ENCODE results near the gene SRA1. TPM values are rescaled to one million over a fixed set of nuclear protein-coding genes. Genes with fewer than 3 reads are reported as not detected.

The SRA1 gene
- total RNA-seq, 3 donors from 2014 or later (not counting 1 experiment from before 2014, with no cell fraction given): 42.2 to 66.4 (median 59.4) TPM

DNA sequence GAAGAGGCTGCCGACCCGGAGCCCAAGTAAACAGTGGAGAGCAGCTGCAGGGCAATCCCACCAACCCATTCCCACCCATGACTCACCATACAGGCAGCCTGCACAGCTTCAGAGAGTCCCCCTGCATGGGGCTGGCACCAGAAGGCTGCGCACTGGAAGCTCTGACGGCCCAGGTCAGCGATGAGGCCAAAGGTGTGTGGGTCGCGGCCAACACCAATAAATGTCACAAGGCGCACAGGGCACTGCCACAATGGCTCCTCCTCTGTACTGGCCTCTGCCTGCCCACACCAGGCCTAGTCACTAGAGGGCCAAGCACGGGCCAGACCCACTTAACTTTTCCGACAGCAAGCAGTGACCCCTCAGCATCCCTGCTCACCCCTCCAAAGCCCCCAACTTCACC lies 3.0 kb upstream of the SRA1 start:
- peaks cover 47 to 50% of the 10 kb centered on the region in 2 donors for H3K4me1 Mint-ChIP-seq
- H3K4me3 ChIP-seq (ENCODE audit: low read length): no peak overlapping the region
- peak in 1 of 2 donors; percentile 2 for DNase-seq
- WGBS (ENCODE audit: insufficient coverage): 97% methylated on average over 10 of the region's 10 CpGs
- H3K27ac Mint-ChIP-seq: peak overlapping the region in 1 of 2 donors; percentile 33
- H3K36me3 Mint-ChIP-seq: no peaks in the 10 kb centered on the region
- no peak overlapping the region for H3K4me3 Mint-ChIP-seq
- intact Hi-C loops (cut with micrococcal nuclease): no loop called here
- H3K27me3 Mint-ChIP-seq (ENCODE audit: low read depth in 2 of 2): no peaks in the 10 kb centered on the region
- no peaks in the 10 kb centered on the region for H3K9me3 ChIP-seq (ENCODE audit: control insufficient read depth, insufficient read depth, low read length)
- peaks cover 37% of the 10 kb centered on the region for H3K4me1 ChIP-seq (ENCODE audit: control insufficient read depth, insufficient read depth, low read length)
- H3K27ac ChIP-seq (ENCODE audit: low read length): no peak overlapping the region
- no peak for ATAC-seq
- TF ChIP-seq, protein P1, sequence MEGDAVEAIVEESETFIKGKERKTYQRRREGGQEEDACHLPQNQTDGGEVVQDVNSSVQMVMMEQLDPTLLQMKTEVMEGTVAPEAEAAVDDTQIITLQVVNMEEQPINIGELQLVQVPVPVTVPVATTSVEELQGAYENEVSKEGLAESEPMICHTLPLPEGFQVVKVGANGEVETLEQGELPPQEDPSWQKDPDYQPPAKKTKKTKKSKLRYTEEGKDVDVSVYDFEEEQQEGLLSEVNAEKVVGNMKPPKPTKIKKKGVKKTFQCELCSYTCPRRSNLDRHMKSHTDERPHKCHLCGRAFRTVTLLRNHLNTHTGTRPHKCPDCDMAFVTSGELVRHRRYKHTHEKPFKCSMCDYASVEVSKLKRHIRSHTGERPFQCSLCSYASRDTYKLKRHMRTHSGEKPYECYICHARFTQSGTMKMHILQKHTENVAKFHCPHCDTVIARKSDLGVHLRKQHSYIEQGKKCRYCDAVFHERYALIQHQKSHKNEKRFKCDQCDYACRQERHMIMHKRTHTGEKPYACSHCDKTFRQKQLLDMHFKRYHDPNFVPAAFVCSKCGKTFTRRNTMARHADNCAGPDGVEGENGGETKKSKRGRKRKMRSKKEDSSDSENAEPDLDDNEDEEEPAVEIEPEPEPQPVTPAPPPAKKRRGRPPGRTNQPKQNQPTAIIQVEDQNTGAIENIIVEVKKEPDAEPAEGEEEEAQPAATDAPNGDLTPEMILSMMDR (IDR thresholded peaks at IDR 0.05): no peak
- H3K9me3 Mint-ChIP-seq: no peaks in the 10 kb centered on the region
- no peaks in the 10 kb centered on the region for H3K36me3 ChIP-seq (ENCODE audit: control insufficient read depth, insufficient read depth, low read length)
- H3K27me3 ChIP-seq (ENCODE audit: control insufficient read depth, insufficient read depth, low read length): no peaks in the 10 kb centered on the region

DNA sequence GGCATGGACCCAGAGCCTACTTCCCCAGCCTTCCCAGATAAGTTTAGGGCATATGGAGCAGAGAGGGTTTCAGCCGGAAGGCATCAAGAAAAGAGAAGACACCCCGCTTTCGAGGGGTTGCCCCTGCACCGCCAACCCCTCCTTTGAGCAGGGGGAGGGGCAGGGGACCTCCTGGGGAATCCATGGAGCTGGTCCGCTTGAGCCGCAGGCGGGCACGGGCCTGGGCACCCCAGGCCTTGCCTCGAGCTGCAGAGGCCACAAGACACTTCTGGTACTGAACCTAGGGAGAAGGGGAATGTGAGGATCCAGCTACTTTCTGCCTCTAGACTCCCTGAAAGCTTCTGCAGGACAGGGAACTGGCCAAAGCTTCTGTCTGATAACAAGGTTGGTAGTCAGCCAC lies 1.3 kb upstream of the SRA1 start:
- H3K27me3 Mint-ChIP-seq (ENCODE audit: low read depth in 2 of 2): no peaks in the 10 kb centered on the region
- no peak overlapping the region for H3K4me3 Mint-ChIP-seq
- DNase-seq (no peak), ATAC-seq (no peak)
- Histone ChIP-seq H3K9me3 (ENCODE audit: control insufficient read depth, insufficient read depth, low read length) (no peaks in the 10 kb centered on the region), H3K27me3 (ENCODE audit: control insufficient read depth, insufficient read depth, low read length) (no peaks in the 10 kb centered on the region), H3K36me3 (ENCODE audit: control insufficient read depth, insufficient read depth, low read length) (no peaks in the 10 kb centered on the region), H3K27ac (ENCODE audit: low read length) (no peak overlapping the region), H3K4me1 (ENCODE audit: control insufficient read depth, insufficient read depth, low read length) (peaks cover 27% of the 10 kb centered on the region), H3K4me3 (ENCODE audit: low read length) (no peak overlapping the region)
- WGBS (ENCODE audit: insufficient coverage): 93% methylated on average over 9 of the region's 9 CpGs
- intact Hi-C loops (cut with micrococcal nuclease): no loop called here
- TF ChIP-seq, protein P1 (IDR thresholded peaks at IDR 0.05): no peak
- H3K4me1 Mint-ChIP-seq: peaks cover 47 to 50% of the 10 kb centered on the region in 2 donors
- no peaks in the 10 kb centered on the region for H3K36me3 Mint-ChIP-seq
- peak overlapping the region; percentile 96 for H3K27ac Mint-ChIP-seq
- no peaks in the 10 kb centered on the region for H3K9me3 Mint-ChIP-seq

DNA sequence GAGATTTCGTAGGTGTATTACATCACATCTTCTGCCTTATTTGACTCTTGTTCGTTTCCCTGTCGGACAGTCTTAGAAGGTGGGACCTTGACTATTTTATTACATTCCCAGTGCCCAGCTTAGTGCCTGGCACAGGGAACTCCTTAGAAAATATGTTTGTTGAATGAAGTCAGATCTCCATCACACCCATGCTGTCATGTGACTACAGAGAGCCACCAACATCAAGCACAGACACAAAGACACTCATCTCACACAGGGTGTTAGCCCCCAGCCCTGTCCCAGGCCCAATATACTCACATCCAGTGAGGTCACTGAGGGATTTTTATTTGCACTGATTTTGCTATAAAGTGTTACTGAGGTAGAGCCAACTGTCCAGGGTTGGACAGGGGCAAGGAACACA lies 692 bp upstream of the SRA1 start:
- no peak overlapping the region for H3K4me3 ChIP-seq (ENCODE audit: low read length)
- peak overlapping the region; percentile 96 for H3K27ac Mint-ChIP-seq
- no peak for DNase-seq
- H3K27me3 Mint-ChIP-seq (ENCODE audit: low read depth in 2 of 2): no peaks in the 10 kb centered on the region
- H3K27me3 ChIP-seq (ENCODE audit: control insufficient read depth, insufficient read depth, low read length): no peaks in the 10 kb centered on the region
- H3K4me1 ChIP-seq (ENCODE audit: control insufficient read depth, insufficient read depth, low read length): peaks cover 23% of the 10 kb centered on the region
- 98% methylated on average over 3 of the region's 3 CpGs for WGBS (ENCODE audit: insufficient coverage)
- H3K9me3 Mint-ChIP-seq: no peaks in the 10 kb centered on the region
- H3K4me1 Mint-ChIP-seq: peaks cover 50 to 55% of the 10 kb centered on the region in 2 donors
- H3K36me3 ChIP-seq (ENCODE audit: control insufficient read depth, insufficient read depth, low read length): no peaks in the 10 kb centered on the region
- no peaks in the 10 kb centered on the region for H3K9me3 ChIP-seq (ENCODE audit: control insufficient read depth, insufficient read depth, low read length)
- H3K4me3 Mint-ChIP-seq: peak overlapping the region; percentile 84
- no peaks in the 10 kb centered on the region for H3K36me3 Mint-ChIP-seq
- no peak for ATAC-seq
- TF ChIP-seq, protein P1 (IDR thresholded peaks at IDR 0.05): no peak
- peak overlapping the region; percentile 94 for H3K27ac ChIP-seq (ENCODE audit: low read length)
- intact Hi-C loops (cut with micrococcal nuclease): loop anchor here (1.0 to 2.0 kb wide), 3 partner anchors 11 to 157 kb away; partner anchors contain the start of genes ANKHD1, EIF4EBP3, IK and NDUFA2

DNA sequence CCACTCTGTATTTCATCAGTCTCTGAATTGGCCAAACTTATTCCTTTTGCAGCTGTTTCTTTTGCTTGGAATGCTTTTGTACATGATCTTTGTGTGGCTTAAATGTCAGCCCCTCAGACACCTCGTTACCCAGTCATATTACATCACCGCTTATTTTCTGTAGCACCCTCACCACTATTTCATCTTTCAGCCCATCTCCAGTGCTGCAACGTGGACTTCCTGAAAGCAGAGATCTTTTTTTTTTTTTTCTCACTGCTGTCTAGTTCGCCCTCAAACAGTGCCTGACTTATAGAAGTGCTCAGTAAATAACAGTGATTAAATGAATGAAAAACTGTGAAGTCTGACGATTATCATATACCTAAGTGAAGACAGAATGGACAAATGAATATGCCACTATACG lies 835 bp downstream of the SRA1 start:
- ATAC-seq: peak; percentile 60 to 67 (median 63)
- H3K36me3 Mint-ChIP-seq: peaks cover 2% of the 10 kb centered on the region
- peak in 1 of 2 donors; percentile 45 for DNase-seq
- peak overlapping the region; percentile 96 for H3K27ac Mint-ChIP-seq
- intact Hi-C loops (cut with micrococcal nuclease): loop anchor here (1.0 to 2.0 kb wide), 3 partner anchors 8 to 156 kb away; partner anchors contain the start of genes ANKHD1, APBB3, IK and NDUFA2
- no peaks in the 10 kb centered on the region for H3K27me3 Mint-ChIP-seq (ENCODE audit: low read depth in 2 of 2)
- peak overlapping the region; percentile 84 for H3K4me3 Mint-ChIP-seq
- no peaks in the 10 kb centered on the region for H3K9me3 Mint-ChIP-seq
- Histone ChIP-seq H3K4me3 (ENCODE audit: low read length) (peak overlapping the region; percentile 86), H3K9me3 (ENCODE audit: control insufficient read depth, insufficient read depth, low read length) (no peaks in the 10 kb centered on the region), H3K36me3 (ENCODE audit: control insufficient read depth, insufficient read depth, low read length) (peaks cover 7% of the 10 kb centered on the region), H3K27me3 (ENCODE audit: control insufficient read depth, insufficient read depth, low read length) (no peaks in the 10 kb centered on the region), H3K4me1 (ENCODE audit: control insufficient read depth, insufficient read depth, low read length) (peaks cover 23% of the 10 kb centered on the region), H3K27ac (ENCODE audit: low read length) (peak overlapping the region; percentile 94)
- WGBS (ENCODE audit: insufficient coverage): 7% methylated on average over 5 of the region's 6 CpGs
- TF ChIP-seq, protein P1 (IDR thresholded peaks at IDR 0.05): no peak
- H3K4me1 Mint-ChIP-seq: peaks cover 47 to 53% of the 10 kb centered on the region in 2 donors

Measured in natural killer cell (primary cell).